Stimulated activated CD8-positive, alpha-beta memory T cell treated with anti-CD3 and anti-CD28 coated beads, Interleukin-7, amount 100 ng/mL, for 4 hours (primary cell): Measurements from ENCODE around the gene GSTT2B.
"Not testable (repeated sequence)": the region's sequence is repeated elsewhere in the genome, so short reads cannot be mapped to it uniquely, and the experiment has no call there.

Experiments
- DNase-seq, 2 donors: peaks; one replicate each; pipeline ENCODE4 v3.0.0-alpha.2; 2020; ENCODE audit warnings: low read depth in 2 of 2

Gene GSTT2B

GRCh38 chr22:23947391-23947790 lies 13.6 kb downstream of the GSTT2B start:
- DNase-seq, result not testable (repeated sequence)

GRCh38 chr22:23940166-23940565 lies 20.8 kb downstream of the GSTT2B start:
- DNase-seq, result not testable (repeated sequence)

GRCh38 chr22:23939017-23939357 lies 22.0 kb downstream of the GSTT2B start:
- no peak for DNase-seq

GRCh38 chr22:23938328-23939016 lies 22.5 kb downstream of the GSTT2B start:
- no peak for DNase-seq

- DNase-seq, result no peak
Observed at GRCh38 chr22:23926561-23926960, 34.4 kb downstream of the GSTT2B start.

- no peak for DNase-seq
Observed at GRCh38 chr22:23925020-23925606, 35.9 kb downstream of the GSTT2B start.

GRCh38 chr22:23922921-23923320 lies 38.1 kb downstream of the GSTT2B start:
- no peak for DNase-seq

- DNase-seq, result not testable (repeated sequence)
Observed at GRCh38 chr22:23921586-23922201, 39.3 kb downstream of the GSTT2B start.

GRCh38 chr22:23920267-23920611 lies 40.8 kb downstream of the GSTT2B start:
- DNase-seq, result not testable (repeated sequence)

- DNase-seq, result no peak
Observed at GRCh38 chr22:23915290-23915689, 45.7 kb downstream of the GSTT2B start.

- peak; percentile 99 for DNase-seq
Observed at GRCh38 chr22:23913661-23914353, 47.2 kb downstream of the GSTT2B start.

GRCh38 chr22:23913306-23913660 lies 47.7 kb downstream of the GSTT2B start:
- DNase-seq, result no peak

- DNase-seq, result no peak
Observed at GRCh38 chr22:23912293-23912903, 48.6 kb downstream of the GSTT2B start.

- no peak for DNase-seq
Observed at GRCh38 chr22:23911318-23911980, 49.5 kb downstream of the GSTT2B start.

- DNase-seq, result no peak
Observed at GRCh38 chr22:23910496-23911190, 50.4 kb downstream of the GSTT2B start.

GRCh38 chr22:23909296-23909898 lies 51.6 kb downstream of the GSTT2B start:
- no peak for DNase-seq

GRCh38 chr22:23908587-23909205 lies 52.3 kb downstream of the GSTT2B start:
- DNase-seq, result no peak

GRCh38 chr22:23907423-23907822 lies 53.6 kb downstream of the GSTT2B start:
- not testable (repeated sequence) for DNase-seq
